ENCODE results near the gene USP4. TPM values are rescaled to one million over a fixed set of nuclear protein-coding genes. Genes with fewer than 3 reads are reported as not detected.

USP4 gene
- total and polyA plus RNA-seq, 2 donors from 2014 or later = 28.5 to 72.5 TPM

DNA sequence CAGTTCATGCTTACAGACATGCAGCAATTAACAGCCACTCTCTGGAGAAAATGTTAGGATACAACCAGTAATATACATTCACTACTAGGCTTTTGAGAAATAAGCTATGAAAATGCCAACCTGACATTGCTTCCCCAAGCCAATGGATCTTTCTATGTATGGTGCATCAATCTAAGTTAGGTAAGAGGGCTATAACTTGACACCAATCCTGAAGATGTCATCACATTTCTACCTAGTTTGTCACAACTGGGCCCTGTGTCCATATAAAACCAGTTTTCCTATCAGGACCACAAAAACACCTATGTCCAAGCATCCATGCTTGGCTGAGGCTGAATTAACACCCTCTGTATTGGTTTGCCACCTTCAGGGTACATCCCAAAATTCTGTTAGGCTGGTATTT, 32.1 kb upstream of the USP4 start:
- Histone ChIP-seq H3K27ac (ENCODE audit: low read depth in 2 of 2, low read length in 2 of 2) (no peak overlapping the region), H3K27me3 (ENCODE audit: control insufficient read depth, insufficient read depth, low read length) (no peaks in the 10 kb centered on the region), H3K4me3 (ENCODE audit: low read length in 3 of 3) (no peak overlapping the region), H3K9me3 (ENCODE audit: control insufficient read depth in 2 of 3, insufficient read depth in 1 of 3, low read length in 3 of 3) (no peaks in the 10 kb centered on the region), H3K4me1 (ENCODE audit: control insufficient read depth in 2 of 3, insufficient read depth in 2 of 3, low read depth in 1 of 3, low read length in 3 of 3) (no peaks in the 10 kb centered on the region), H3K36me3 (ENCODE audit: control insufficient read depth in 2 of 3, insufficient read depth in 3 of 3, low read length in 3 of 3) (peaks cover 9 to 19% (median 14%) of the 10 kb centered on the region in 3 donors), H3K9ac (ENCODE audit: low read length in 3 of 3) (no peak overlapping the region)
- TF ChIP-seq, protein P1, sequence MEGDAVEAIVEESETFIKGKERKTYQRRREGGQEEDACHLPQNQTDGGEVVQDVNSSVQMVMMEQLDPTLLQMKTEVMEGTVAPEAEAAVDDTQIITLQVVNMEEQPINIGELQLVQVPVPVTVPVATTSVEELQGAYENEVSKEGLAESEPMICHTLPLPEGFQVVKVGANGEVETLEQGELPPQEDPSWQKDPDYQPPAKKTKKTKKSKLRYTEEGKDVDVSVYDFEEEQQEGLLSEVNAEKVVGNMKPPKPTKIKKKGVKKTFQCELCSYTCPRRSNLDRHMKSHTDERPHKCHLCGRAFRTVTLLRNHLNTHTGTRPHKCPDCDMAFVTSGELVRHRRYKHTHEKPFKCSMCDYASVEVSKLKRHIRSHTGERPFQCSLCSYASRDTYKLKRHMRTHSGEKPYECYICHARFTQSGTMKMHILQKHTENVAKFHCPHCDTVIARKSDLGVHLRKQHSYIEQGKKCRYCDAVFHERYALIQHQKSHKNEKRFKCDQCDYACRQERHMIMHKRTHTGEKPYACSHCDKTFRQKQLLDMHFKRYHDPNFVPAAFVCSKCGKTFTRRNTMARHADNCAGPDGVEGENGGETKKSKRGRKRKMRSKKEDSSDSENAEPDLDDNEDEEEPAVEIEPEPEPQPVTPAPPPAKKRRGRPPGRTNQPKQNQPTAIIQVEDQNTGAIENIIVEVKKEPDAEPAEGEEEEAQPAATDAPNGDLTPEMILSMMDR (IDR thresholded peaks at IDR 0.05; ENCODE audit: borderline replicate concordance, extremely low read depth, insufficient read depth) = no peak
- DNase-seq = no peak
- intact Hi-C loops (cut with DNase I) = no loop called here
- no peak for FAIRE-seq

DNA sequence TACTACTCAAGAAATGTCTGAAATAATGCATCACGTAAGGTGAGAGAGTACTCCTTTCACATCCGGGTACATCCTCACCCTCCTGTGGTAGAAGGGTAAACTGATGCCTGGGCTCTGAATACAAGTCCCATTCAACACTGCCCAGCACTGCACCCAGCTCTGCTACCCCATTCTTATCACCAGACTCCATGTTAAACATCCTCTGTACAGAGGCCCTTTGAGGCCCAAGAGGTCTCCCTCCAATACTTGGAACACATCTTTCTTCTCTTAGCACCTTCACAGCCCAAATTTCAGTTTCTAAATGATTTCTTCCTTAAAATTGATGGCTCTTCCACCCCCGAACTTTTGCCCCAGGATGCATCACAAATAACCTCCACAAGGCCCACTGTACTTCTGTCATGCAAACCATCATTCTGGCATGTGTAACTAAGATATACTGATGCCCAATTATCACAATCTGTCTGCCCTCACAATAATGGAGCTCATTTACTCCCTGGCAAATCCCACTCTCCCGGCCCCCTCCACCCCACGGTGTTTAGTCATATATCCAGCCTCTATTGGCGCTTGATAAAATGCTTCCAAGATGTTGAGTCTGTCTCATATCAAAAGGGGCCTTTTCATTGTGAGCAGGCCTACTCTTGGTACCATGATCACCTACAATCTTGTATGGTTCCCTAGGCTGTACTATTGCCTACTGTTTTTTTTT, 30.9 kb upstream of the USP4 start:
- DNase-seq = no peak
- TF ChIP-seq, protein P1 (IDR thresholded peaks at IDR 0.05; ENCODE audit: borderline replicate concordance, extremely low read depth, insufficient read depth) = no peak
- intact Hi-C loops (cut with DNase I) = no loop called here
- no peaks in the 10 kb centered on the region for H3K27me3 ChIP-seq (ENCODE audit: control insufficient read depth, insufficient read depth, low read length)
- H3K36me3 ChIP-seq (ENCODE audit: control insufficient read depth in 2 of 3, insufficient read depth in 3 of 3, low read length in 3 of 3) = peaks cover 9 to 25% (median 14%) of the 10 kb centered on the region in 3 donors
- H3K4me1 ChIP-seq (ENCODE audit: control insufficient read depth in 2 of 3, insufficient read depth in 2 of 3, low read depth in 1 of 3, low read length in 3 of 3) = no peaks in the 10 kb centered on the region
- no peak overlapping the region for H3K9ac ChIP-seq (ENCODE audit: low read length in 3 of 3)
- no peaks in the 10 kb centered on the region for H3K9me3 ChIP-seq (ENCODE audit: control insufficient read depth in 2 of 3, insufficient read depth in 1 of 3, low read length in 3 of 3)
- no peak overlapping the region for H3K4me3 ChIP-seq (ENCODE audit: low read length in 3 of 3)
- FAIRE-seq = no peak
- no peak overlapping the region for H3K27ac ChIP-seq (ENCODE audit: low read depth in 2 of 2, low read length in 2 of 2)

DNA sequence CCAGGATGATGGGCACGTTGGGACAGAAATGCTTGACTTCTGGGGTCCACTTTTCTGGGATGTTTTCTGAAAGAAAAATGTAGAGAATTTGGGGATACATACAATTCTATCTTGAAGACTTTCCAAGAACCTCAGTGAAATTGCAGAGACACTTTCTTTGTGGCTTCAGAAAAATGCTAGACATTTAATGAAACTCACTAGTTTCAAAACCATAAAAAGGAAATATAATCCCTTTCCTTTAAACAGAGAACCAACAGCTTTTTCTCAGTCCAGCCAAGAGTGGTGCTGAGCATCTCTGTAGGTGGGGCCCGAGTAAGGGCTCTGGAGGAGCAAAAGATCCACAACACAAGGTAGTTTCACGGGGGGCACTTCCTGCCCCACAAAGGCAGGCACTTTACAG, 22.7 kb upstream of the USP4 start:
- intact Hi-C loops (cut with DNase I) = no loop called here
- Histone ChIP-seq H3K9me3 (ENCODE audit: control insufficient read depth in 2 of 3, insufficient read depth in 1 of 3, low read length in 3 of 3) (no peaks in the 10 kb centered on the region), H3K9ac (ENCODE audit: low read length in 3 of 3) (no peak overlapping the region), H3K4me3 (ENCODE audit: low read length in 3 of 3) (no peak overlapping the region), H3K27ac (ENCODE audit: low read depth in 2 of 2, low read length in 2 of 2) (no peak overlapping the region), H3K36me3 (ENCODE audit: control insufficient read depth in 2 of 3, insufficient read depth in 3 of 3, low read length in 3 of 3) (peaks cover 2 to 40% (median 7%) of the 10 kb centered on the region in 3 donors), H3K4me1 (ENCODE audit: control insufficient read depth in 2 of 3, insufficient read depth in 2 of 3, low read depth in 1 of 3, low read length in 3 of 3) (peaks cover 0 to 9% (median 8%) of the 10 kb centered on the region in 3 donors), H3K27me3 (ENCODE audit: control insufficient read depth, insufficient read depth, low read length) (no peaks in the 10 kb centered on the region)
- no peak for DNase-seq
- TF ChIP-seq, protein P1 (IDR thresholded peaks at IDR 0.05; ENCODE audit: borderline replicate concordance, extremely low read depth, insufficient read depth) = no peak
- FAIRE-seq = no peak
